BLaER1 treated with 17β-estradiol and CSF1 and Interleukin-3, amounts not matched to agents 10 nM and 100 nM (cell line): ENCODE data around the gene BLOC1S1.
A peak's percentile ranks its signal among the peaks of the same experiment; 100 is the strongest.

Experiments used
- H3K27ac ChIP-seq, 11 experiments: shearing (Covaris generic); formaldehyde crosslinking; 2 replicates each; pipeline ENCODE4 v1.8.1; 2022
- H3K27me3 ChIP-seq, 11 experiments: shearing (Covaris generic); formaldehyde crosslinking; 2 replicates each; pipeline ENCODE4 v1.8.1; 2022
- H3K36me3 ChIP-seq, 11 experiments: shearing (Covaris generic); formaldehyde crosslinking; 2 replicates each; pipeline ENCODE4 v1.8.1; 2022
- H3K4me1 ChIP-seq, 10 experiments: shearing (Covaris generic); formaldehyde crosslinking; 2 replicates each; pipeline ENCODE4 v1.8.1; 2022
- H3K4me2 ChIP-seq, 11 experiments: shearing (Covaris generic); formaldehyde crosslinking; 2 replicates each; pipeline ENCODE4 v1.8.1; 2022
- H3K4me3 ChIP-seq, 10 experiments: shearing (Covaris generic); formaldehyde crosslinking; 2 replicates each; pipeline ENCODE4 v1.8.1; 2022
- H3K9ac ChIP-seq, 11 experiments: shearing (Covaris generic); formaldehyde crosslinking; 2 replicates each; pipeline ENCODE4 v1.8.1; 2022
- H3K9me3 ChIP-seq, 11 experiments: shearing (Covaris generic); formaldehyde crosslinking; replicated peaks in 1 of 11; 2 replicates each; pipeline ENCODE4 v1.8.1; 2022
- H4K20me1 ChIP-seq, 11 experiments: shearing (Covaris generic); formaldehyde crosslinking; 2 replicates each; pipeline ENCODE4 v1.8.1; 2022
- Cebpa-rat ChIP-seq, 11 experiments: shearing (Covaris generic); IDR thresholded peaks; 2 replicates each; pipeline ENCODE4 v1.8.1; 2022

BLOC1S1 gene

DNA sequence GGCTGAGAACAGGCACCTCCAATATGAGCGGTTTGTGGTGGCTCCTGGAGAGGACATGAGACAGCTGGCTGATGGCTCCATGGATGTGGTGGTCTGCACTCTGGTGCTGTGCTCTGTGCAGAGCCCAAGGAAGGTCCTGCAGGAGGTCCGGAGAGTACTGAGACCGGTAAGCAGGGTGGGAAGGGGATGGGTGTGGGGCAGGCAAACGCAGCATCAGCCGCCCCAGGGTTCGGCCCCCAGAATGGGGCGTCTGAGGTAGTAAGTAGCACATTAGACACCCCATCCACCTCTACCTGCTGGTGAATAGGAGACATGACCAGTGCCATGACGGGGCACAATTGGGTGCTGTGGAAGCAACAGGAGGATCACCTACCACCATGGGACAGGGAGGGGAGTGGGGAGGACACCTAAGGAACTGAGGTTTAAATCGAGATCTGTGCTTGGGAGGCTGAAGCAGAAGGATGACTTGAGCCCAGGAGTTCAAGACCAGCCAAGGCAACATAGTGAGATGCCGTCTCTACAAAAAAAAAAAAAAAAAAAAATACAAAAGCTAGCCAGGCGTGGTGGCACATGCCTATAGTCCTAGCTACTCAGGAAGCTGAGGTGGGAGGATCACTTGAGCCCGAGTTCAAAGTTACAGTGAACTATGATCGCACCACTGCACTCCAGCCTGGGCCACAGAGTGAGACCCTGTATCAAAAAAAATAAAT, 33.6 kb upstream of the BLOC1S1 start:
- no peak overlapping the region for H3K9ac ChIP-seq
- H3K9me3 ChIP-seq: no peaks in the 10 kb centered on the region
- H3K27me3 ChIP-seq: no peaks in the 10 kb centered on the region
- no peak overlapping the region for H3K4me3 ChIP-seq
- no peak overlapping the region for H3K27ac ChIP-seq
- peaks cover 9 to 33% (median 23%) of the 10 kb centered on the region in 10 experiments for H3K4me1 ChIP-seq
- H3K4me2 ChIP-seq: peak overlapping the region; percentile 12 to 62 (median 51); a peak in 16 of 22 replicates
- H3K36me3 ChIP-seq: no peaks in the 10 kb centered on the region
- no peak for TF ChIP-seq Cebpa-rat (IDR thresholded peaks at IDR 0.05)
- no peaks in the 10 kb centered on the region for H4K20me1 ChIP-seq

DNA sequence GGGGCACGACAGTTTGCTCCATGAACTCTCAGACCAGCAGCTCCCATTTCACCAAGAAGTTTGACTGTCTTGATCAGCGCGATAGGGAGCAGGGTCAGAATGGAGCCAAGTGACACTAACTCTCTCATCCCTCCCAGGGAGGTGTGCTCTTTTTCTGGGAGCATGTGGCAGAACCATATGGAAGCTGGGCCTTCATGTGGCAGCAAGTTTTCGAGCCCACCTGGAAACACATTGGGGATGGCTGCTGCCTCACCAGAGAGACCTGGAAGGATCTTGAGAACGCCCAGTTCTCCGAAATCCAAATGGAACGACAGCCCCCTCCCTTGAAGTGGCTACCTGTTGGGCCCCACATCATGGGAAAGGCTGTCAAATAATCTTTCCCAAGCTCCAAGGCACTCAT, 32.2 kb upstream of the BLOC1S1 start:
- Histone ChIP-seq H3K9me3 (no peaks in the 10 kb centered on the region), H3K4me1 (peaks cover 9 to 33% (median 23%) of the 10 kb centered on the region in 10 experiments), H3K4me3 (no peak overlapping the region), H3K27me3 (no peaks in the 10 kb centered on the region), H3K36me3 (no peaks in the 10 kb centered on the region), H4K20me1 (no peaks in the 10 kb centered on the region), H3K27ac (no peak overlapping the region), H3K9ac (no peak overlapping the region), H3K4me2 (no peak overlapping the region)
- no peak for TF ChIP-seq Cebpa-rat (IDR thresholded peaks at IDR 0.05)

DNA sequence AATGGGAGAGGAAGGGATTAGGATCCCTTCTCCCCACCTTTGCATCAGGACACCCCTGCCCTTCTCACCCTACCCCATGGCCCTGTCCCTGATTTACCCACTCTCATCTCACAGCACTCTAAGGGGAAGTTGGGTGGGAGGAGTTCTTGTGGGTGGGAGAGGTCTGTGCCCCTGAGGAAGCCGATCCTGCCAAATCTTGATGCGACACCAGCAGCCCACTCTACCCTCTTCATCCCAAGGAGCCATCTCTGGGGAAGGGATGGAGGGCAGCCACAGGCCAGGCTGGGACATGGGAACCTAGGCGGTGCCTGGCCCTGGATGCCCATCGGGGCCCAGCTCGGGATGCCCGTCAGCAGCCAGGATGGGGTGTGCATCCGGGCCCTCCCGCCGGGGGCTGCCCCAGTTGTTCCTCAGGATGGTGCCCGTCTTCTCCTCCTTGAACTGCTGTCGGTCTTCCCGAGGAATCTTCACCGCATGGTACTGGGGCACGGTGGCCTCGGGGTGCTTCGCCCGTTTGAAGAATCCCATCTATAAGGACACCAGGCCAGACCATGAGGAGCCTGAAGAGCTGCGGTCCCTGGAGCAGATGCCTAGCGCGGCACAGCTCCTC, 31.0 kb upstream of the BLOC1S1 start:
- Histone ChIP-seq H3K36me3 (no peaks in the 10 kb centered on the region), H3K9me3 (no peaks in the 10 kb centered on the region), H3K4me1 (peaks cover 9 to 33% (median 23%) of the 10 kb centered on the region in 10 experiments), H3K27me3 (no peaks in the 10 kb centered on the region), H3K27ac (no peak overlapping the region), H3K4me3 (no peak overlapping the region), H3K9ac (no peak overlapping the region), H4K20me1 (no peaks in the 10 kb centered on the region), H3K4me2 (no peak overlapping the region; a peak in 1 of 22 replicates)
- TF ChIP-seq Cebpa-rat (IDR thresholded peaks at IDR 0.05): no peak

DNA sequence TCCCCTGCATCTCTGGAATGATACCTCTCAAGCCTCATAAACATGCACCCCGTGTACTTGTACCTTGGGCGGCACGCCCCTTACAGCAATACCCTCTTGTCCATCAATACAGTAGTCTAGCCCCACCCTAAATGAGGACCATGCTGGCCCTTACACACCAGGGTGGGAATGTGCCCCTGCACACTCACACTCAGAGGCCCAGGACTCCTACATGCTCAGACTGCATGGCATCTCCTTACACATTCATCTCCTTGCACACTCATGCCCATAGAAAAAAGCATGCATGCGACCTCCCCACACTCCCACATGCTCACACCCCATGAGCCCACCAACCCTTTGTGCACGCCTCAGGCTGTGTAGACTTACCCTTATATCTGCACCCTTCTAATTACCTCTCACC, 30.2 kb upstream of the BLOC1S1 start:
- no peak for TF ChIP-seq Cebpa-rat (IDR thresholded peaks at IDR 0.05)

DNA sequence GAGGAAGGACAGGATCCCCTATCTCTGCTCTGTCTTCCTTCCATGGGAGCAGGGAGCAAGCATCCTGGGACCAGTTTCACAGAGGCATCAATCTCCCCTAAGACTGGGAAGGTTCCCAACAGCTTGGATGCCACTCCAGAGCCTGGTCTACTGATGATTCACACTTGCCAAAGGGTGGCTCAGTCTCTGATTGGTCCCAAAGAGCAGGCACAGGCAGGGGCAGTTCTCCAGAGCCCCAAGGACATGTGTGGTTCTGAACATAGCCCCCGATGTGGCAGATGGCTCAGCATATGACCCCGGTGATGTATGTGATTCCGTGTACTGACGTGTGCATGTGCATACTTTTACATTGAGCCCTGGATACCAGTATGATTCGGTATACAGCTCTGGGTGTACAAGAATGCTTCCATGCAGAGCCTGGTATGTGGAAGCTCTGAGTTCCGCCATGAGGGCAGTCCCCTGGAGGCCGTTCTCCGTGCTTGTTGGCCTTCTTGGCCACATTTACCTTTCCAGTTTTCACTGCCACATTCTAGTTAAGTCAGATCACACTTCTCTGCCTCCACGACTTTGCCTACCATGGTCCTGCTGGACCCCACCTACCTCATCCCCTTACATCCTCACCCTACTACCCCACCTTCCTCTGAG, 29.4 kb upstream of the BLOC1S1 start:
- H3K9ac ChIP-seq: no peak overlapping the region
- H3K9me3 ChIP-seq: no peaks in the 10 kb centered on the region
- no peaks in the 10 kb centered on the region for H3K36me3 ChIP-seq
- no peak overlapping the region for H3K4me3 ChIP-seq
- no peaks in the 10 kb centered on the region for H3K27me3 ChIP-seq
- H3K27ac ChIP-seq: no peak overlapping the region
- H3K4me1 ChIP-seq: peaks cover 4 to 28% (median 19%) of the 10 kb centered on the region in 10 experiments
- TF ChIP-seq Cebpa-rat (IDR thresholded peaks at IDR 0.05): no peak
- H3K4me2 ChIP-seq: no peak overlapping the region
- H4K20me1 ChIP-seq: no peaks in the 10 kb centered on the region

More for the DNA sequence above, 30.2 kb upstream of the BLOC1S1 start:
- Histone ChIP-seq H3K9me3 (no peaks in the 10 kb centered on the region), H3K4me3 (no peak overlapping the region), H3K36me3 (no peaks in the 10 kb centered on the region), H3K27ac (no peak overlapping the region), H4K20me1 (no peaks in the 10 kb centered on the region), H3K4me2 (no peak overlapping the region), H3K27me3 (no peaks in the 10 kb centered on the region), H3K9ac (no peak overlapping the region), H3K4me1 (peaks cover 9 to 33% (median 23%) of the 10 kb centered on the region in 10 experiments)

DNA sequence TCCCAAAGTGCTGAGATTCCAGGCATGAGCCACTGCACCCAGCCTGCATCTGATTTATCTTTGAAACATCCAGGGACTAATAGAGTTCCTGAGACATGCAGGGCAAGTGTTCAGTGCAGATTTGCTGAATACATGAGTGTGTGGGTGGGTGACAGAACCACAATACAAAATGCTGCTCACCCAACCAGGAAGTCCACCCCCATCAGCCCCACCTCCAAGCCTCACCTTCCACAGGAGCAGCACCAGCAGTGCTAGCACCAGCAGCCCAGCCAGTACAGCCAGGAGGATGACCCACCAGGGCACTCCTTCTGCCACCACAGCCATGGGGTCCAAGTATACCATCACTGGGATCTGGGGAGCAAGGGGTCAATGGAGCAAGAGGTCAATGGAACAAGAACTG, 28.1 kb upstream of the BLOC1S1 start:
- no peaks in the 10 kb centered on the region for H3K9me3 ChIP-seq
- no peaks in the 10 kb centered on the region for H3K27me3 ChIP-seq
- H3K4me3 ChIP-seq: no peak overlapping the region
- H4K20me1 ChIP-seq: no peaks in the 10 kb centered on the region
- H3K27ac ChIP-seq: no peak overlapping the region
- no peak overlapping the region; a peak in 1 of 22 replicates for H3K4me2 ChIP-seq
- no peaks in the 10 kb centered on the region for H3K36me3 ChIP-seq
- no peak overlapping the region for H3K9ac ChIP-seq
- H3K4me1 ChIP-seq: peaks cover 0 to 16% (median 7%) of the 10 kb centered on the region in 10 experiments; a peak in 15 of 20 replicates
- TF ChIP-seq Cebpa-rat (IDR thresholded peaks at IDR 0.05): no peak

DNA sequence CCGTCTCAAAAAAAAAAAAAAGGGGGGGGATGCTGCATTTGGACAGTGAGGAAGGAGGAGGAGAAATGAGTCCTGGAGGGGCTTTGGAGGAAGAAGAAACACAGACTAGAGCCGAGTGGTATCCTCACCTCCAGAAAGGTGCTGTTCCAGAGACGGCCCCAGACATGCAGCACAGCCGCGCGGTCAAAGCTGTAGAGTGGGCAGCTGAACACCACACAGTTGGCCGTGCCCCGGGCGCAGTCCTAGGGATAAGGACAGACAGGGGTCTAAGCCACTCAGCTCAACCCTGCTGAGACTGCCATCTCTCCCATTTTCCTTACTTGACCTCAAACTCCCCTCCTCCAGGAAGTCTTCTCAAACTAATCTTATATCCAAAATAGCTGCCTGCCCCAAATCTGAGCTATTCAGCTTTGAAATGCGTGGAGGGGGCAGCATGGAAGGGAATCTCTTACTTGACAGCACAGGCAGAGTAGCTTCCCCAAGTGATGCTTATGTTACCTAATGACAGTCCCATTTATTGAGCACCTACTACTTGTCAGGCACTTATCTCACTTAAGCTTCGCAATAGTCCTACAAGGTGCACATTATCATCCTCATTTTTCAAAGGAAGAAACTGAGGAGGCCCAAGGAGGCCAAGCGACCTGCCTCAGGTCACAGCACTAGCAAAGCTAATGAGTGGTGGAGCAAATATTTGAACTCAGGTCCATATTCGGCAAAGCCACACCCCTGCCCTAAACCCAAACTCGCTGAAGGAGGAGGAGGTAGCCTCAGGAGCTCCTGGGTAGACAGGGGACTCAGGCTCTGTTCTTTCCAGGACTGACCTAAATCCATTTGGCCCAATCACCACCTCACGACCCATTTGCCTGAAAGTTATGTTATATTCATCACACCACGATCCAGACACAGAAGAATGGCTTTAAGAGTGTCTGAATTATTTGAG, 26.9 kb upstream of the BLOC1S1 start:
- H3K4me3 ChIP-seq: no peak overlapping the region
- no peak overlapping the region for H3K27ac ChIP-seq
- H3K4me1 ChIP-seq: peaks cover 0 to 8% (median 0%) of the 10 kb centered on the region in 10 experiments; a peak in 3 of 20 replicates
- no peaks in the 10 kb centered on the region for H3K9me3 ChIP-seq
- TF ChIP-seq Cebpa-rat (IDR thresholded peaks at IDR 0.05): no peak
- no peaks in the 10 kb centered on the region for H3K27me3 ChIP-seq
- H3K9ac ChIP-seq: no peak overlapping the region
- H4K20me1 ChIP-seq: no peaks in the 10 kb centered on the region
- H3K4me2 ChIP-seq: no peak overlapping the region
- H3K36me3 ChIP-seq: no peaks in the 10 kb centered on the region

DNA sequence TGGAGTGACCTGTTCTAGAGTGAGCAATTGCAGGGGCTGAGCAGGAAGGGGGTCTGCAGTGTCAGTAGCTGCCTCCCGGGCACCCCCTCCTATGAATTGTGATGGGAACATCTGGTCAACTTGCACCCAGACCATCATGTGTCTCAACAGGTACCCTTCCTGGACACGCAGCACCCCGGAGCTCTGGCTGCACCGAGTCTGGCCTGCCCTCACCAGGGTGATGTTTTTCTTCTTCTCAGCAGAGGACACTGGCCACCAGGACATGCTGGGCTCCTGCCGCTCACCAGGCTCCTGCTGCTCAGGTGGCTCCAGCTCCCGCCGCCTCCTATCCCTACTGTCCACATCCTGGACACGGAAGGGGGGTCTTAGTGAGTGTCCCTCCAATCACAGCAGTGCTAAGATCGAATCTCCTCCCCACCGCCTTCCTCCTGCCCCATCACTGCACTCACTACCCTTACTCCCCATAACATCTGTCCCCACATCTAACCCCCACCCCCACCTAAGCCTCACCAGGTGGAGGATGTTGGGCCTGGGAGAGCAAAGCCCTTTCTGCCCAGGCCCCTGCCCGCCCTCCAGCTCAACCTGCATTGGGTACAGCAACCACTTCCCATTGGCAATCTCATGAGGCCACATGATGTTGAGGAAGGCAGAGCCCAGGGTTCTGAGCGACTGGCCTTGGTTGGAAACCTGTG, 23.1 kb upstream of the BLOC1S1 start:
- no peak overlapping the region for H3K27ac ChIP-seq
- H3K27me3 ChIP-seq: no peaks in the 10 kb centered on the region
- no peak overlapping the region for H3K4me3 ChIP-seq
- no peak overlapping the region for H3K9ac ChIP-seq
- TF ChIP-seq Cebpa-rat (IDR thresholded peaks at IDR 0.05): no peak
- H4K20me1 ChIP-seq: no peaks in the 10 kb centered on the region
- 0 out of 20 replicates have a peak, but pooled peaks cover 0 to 4% (median 0%) of the 10 kb centered on the region in 10 experiments for H3K4me1 ChIP-seq
- no peak overlapping the region for H3K4me2 ChIP-seq
- no peaks in the 10 kb centered on the region for H3K9me3 ChIP-seq
- H3K36me3 ChIP-seq: no peaks in the 10 kb centered on the region
